ENCODE data around the gene PRSS37.

The PRSS37 gene

GRCh38 chr7:141840708-141841107 lies 577 bp downstream of the PRSS37 start:
- no peaks in the 10 kb centered on the region for H4K20me1 ChIP-seq (ENCODE audit: insufficient read depth, low read length)
- no peaks in the 10 kb centered on the region for H3K79me2 ChIP-seq (ENCODE audit: insufficient read depth, low read length)
- TF ChIP-seq CTCF (IDR thresholded peaks at IDR 0.05; ENCODE audit: low read length), result no peak
- TF ChIP-seq EZH2 (IDR thresholded peaks at IDR 0.05; ENCODE audit: borderline replicate concordance, low read length), result no peak
- no peaks in the 10 kb centered on the region for H3K27me3 ChIP-seq (ENCODE audit: insufficient read depth, low read length)
- no peak overlapping the region for H3K9ac ChIP-seq (ENCODE audit: low read length)
- no peaks in the 10 kb centered on the region for H3F3A ChIP-seq (ENCODE audit: insufficient read depth, low read length)
- no peaks in the 10 kb centered on the region for H3K9me3 ChIP-seq (ENCODE audit: low read length)
- H2AFZ ChIP-seq (ENCODE audit: low read length), result no peak overlapping the region
- H3K4me1 ChIP-seq (ENCODE audit: insufficient read depth, low read length, severe bottlenecking), result no peaks in the 10 kb centered on the region
- H3K9me2 ChIP-seq (ENCODE audit: low read depth, low read length), result no peaks in the 10 kb centered on the region
- no peak overlapping the region for H3K4me3 ChIP-seq (ENCODE audit: low read depth, low read length, poor library complexity, severe bottlenecking)
- no peak overlapping the region for H3K27ac ChIP-seq (ENCODE audit: low read depth, low read length, poor library complexity, severe bottlenecking)
- no peak overlapping the region for H3K4me2 ChIP-seq (ENCODE audit: low read length)
- H3K36me3 ChIP-seq (ENCODE audit: insufficient read depth, low read length), result no peaks in the 10 kb centered on the region

- Histone ChIP-seq H3K36me3 (ENCODE audit: insufficient read depth, low read length) (no peaks in the 10 kb centered on the region), H4K20me1 (ENCODE audit: insufficient read depth, low read length) (no peaks in the 10 kb centered on the region), H2AFZ (ENCODE audit: low read length) (no peak overlapping the region), H3K27me3 (ENCODE audit: insufficient read depth, low read length) (no peaks in the 10 kb centered on the region), H3K9me3 (ENCODE audit: low read length) (no peaks in the 10 kb centered on the region), H3K9me2 (ENCODE audit: low read depth, low read length) (no peaks in the 10 kb centered on the region), H3F3A (ENCODE audit: insufficient read depth, low read length) (no peaks in the 10 kb centered on the region), H3K4me3 (ENCODE audit: low read depth, low read length, poor library complexity, severe bottlenecking) (no peak overlapping the region), H3K4me1 (ENCODE audit: insufficient read depth, low read length, severe bottlenecking) (no peaks in the 10 kb centered on the region), H3K9ac (ENCODE audit: low read length) (no peak overlapping the region), H3K4me2 (ENCODE audit: low read length) (no peak overlapping the region), H3K79me2 (ENCODE audit: insufficient read depth, low read length) (no peaks in the 10 kb centered on the region), H3K27ac (ENCODE audit: low read depth, low read length, poor library complexity, severe bottlenecking) (no peak overlapping the region)
- no peak for TF ChIP-seq CTCF (IDR thresholded peaks at IDR 0.05; ENCODE audit: low read length)
- no peak for TF ChIP-seq EZH2 (IDR thresholded peaks at IDR 0.05; ENCODE audit: borderline replicate concordance, low read length)
Observed at GRCh38 chr7:141839256-141839655, 2.0 kb downstream of the PRSS37 start.

GRCh38 chr7:141838581-141838980 lies 2.7 kb downstream of the PRSS37 start:
- no peaks in the 10 kb centered on the region for H4K20me1 ChIP-seq (ENCODE audit: insufficient read depth, low read length)
- no peak overlapping the region for H2AFZ ChIP-seq (ENCODE audit: low read length)
- no peaks in the 10 kb centered on the region for H3K36me3 ChIP-seq (ENCODE audit: insufficient read depth, low read length)
- H3K4me2 ChIP-seq (ENCODE audit: low read length), result no peak overlapping the region
- H3K9me2 ChIP-seq (ENCODE audit: low read depth, low read length), result no peaks in the 10 kb centered on the region
- no peak overlapping the region for H3K4me3 ChIP-seq (ENCODE audit: low read depth, low read length, poor library complexity, severe bottlenecking)
- no peaks in the 10 kb centered on the region for H3F3A ChIP-seq (ENCODE audit: insufficient read depth, low read length)
- TF ChIP-seq EZH2 (IDR thresholded peaks at IDR 0.05; ENCODE audit: borderline replicate concordance, low read length) (no peak), CTCF (IDR thresholded peaks at IDR 0.05; ENCODE audit: low read length) (no peak)
- no peaks in the 10 kb centered on the region for H3K9me3 ChIP-seq (ENCODE audit: low read length)
- H3K9ac ChIP-seq (ENCODE audit: low read length), result no peak overlapping the region
- no peaks in the 10 kb centered on the region for H3K79me2 ChIP-seq (ENCODE audit: insufficient read depth, low read length)
- no peak overlapping the region for H3K27ac ChIP-seq (ENCODE audit: low read depth, low read length, poor library complexity, severe bottlenecking)
- H3K4me1 ChIP-seq (ENCODE audit: insufficient read depth, low read length, severe bottlenecking), result no peaks in the 10 kb centered on the region
- no peaks in the 10 kb centered on the region for H3K27me3 ChIP-seq (ENCODE audit: insufficient read depth, low read length)

Data from OCI-LY1 (cell line).